Stromal cell of bone marrow (primary cell): ENCODE results near the gene FHIT.
"Not testable (repeated sequence)": the region's sequence is repeated elsewhere in the genome, so short reads cannot be mapped to it uniquely, and the experiment has no call there.

Source experiments
- DNase-seq: peaks from one replicate; pipeline ENCODE4 v3.0.0-alpha.2; 2012; ENCODE audit warnings: low read depth

The FHIT gene

DNA sequence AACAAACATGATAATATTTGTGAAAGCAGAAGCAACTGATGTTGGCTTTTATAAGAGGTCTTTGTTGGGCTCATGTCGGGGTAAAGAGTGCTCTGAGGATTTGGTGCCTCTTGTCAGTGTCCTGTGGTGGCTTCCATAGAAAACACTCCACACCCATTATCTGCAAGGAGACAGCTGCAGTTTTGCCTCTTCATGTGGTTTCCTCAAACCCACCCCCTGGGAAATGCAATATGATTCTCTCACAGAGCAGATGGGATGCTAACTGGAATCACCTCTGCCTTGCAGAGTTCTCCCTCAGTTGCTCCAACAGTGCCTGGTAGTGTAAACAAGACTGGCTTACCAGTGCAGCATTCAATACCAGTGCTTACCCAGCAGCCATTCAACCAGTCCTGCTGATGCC, 1430.0 kb downstream of the FHIT start:
- DNase-seq, result no peak

DNA sequence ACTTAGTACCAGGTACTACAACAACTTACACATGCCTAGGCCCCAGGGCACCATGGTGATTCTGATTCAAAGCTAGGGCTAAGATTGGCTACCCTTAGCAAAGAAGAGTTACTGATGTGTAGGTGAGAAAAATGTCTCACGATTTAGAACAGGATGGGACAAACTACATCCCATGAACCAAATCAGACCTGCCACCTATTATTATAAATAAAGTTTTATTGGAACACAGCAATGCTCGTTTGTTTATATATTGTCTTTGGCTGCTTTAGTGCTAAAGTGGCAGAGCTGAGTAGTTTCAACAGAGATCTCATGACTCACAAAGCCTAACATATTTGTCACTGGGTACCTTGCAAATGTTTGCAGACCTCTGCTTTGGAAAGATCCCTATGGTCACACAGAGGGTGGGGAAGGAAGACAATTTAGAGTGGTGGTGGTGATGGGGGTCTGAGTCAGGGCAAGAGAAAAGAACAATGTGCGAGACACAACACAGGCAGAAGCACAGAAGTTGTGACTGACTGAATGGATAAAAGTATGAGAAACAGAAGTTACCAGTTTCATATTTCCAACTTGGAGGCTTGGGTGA, 1430.8 kb downstream of the FHIT start:
- no peak for DNase-seq

DNA sequence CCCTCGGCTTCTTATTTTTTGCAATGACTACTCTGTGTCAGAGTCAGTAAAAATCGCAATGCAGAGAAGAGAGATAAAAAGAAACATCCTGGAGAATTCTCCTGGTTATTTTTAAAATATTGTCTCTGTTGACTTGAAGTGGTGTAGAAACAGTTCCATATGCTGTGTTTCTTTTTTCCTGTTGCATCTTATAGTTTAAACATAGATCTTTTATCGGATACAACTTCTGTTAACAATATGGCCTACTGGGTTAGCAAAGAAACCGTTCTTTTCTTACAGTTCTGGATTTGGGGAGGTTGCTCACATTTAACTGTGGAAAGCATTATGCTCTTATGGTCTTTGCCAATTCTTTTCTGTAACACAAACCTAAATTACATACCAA, 1432.3 kb downstream of the FHIT start:
- no peak for DNase-seq

DNA sequence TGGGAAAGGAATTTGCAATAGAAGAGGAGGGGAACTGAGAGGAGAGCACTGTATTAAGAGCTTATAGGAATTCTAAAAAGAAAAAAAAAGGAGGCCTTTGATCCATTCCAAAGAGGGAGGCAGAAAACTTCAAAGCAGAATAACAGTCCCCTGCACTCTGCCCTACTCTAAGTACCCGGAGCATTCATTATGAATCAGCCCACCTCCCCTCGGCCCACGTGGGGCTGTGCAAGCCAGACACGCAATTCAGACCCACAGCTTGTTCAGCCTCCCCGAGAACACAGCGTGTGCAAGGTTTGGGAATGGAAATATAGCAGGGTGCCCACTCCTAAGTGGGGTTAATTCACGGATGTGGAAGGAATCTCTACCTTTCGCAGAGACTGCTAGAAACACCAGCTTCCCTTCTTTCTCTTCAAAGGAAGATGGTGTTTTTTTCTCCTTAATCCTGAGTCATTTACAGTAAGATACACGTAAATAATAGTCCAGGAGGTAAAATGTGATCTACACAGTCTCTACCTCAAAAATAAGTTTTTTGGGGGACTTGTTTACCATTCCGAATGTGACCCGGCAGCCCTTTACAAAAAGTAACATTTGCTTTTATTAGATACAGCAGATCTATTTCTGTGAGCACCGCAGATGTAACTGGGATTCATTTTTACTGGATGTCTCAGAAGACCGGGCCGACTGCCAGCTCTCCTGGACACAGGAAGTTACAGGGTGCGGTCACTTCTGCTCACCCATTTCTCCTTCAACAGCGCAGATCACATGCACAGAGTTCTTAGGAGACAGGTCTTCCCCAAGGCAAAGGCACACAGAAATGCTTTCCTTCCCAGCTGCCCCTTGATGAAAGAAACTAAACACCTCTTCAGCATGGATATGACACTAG, 1433.0 kb downstream of the FHIT start:
- peak; percentile 78 for DNase-seq

DNA sequence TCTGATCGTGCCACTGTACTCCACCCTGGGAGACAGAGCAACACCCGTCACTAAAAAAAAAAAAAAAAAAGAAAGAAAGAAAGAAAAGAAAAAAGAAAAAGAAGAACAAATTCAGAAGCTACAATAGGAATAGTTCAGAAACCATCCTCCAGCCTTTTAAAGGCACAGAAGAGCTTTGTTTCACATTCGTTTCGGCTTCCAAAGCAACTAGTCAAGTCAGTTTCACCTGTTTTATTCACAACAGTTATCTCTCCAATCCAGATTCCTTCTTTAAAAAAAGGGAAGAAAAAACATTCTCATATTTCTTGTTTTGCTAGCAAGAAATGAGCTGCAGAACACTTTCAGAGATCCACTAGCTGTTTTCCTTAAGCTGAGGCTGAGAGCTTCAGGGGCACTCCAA, 1433.7 kb downstream of the FHIT start:
- DNase-seq, result no peak

DNA sequence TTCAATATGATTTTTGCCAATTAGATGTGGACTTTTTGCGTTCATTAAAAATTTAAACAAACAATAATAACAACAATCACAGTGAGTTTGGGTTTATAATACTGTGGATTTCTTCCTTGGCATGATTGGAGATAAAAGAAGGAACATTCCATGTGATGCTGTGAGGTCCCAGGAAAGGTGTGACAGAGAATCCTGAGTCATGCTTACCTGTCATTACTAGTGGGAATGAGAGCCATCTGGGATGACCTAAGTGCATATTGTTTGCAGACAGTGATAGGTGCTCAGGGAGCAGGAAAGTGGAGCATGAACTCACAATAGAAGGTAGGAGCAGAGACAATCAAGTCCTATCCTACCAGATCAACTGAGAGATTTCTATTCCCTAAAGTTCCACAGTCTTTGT, 1434.9 kb downstream of the FHIT start:
- DNase-seq, result no peak

DNA sequence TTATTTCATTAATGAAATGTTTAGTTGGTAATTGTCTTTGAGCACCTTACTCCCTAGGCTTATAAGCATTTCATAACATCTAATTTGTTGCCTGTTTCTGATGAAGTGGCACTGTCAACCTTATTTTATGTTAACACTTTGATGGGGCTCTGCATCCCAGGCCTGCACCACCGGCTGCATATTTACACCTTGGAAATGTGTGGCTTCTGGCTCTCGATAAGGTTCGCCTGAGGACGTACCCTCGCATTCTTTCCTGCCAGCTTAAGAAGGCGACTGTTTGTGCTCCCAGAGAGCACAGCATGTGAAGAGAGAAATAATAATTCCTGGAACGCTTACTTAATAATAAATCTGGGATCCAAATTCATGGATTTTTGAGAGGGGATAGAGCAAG, 1438.1 kb downstream of the FHIT start:
- DNase-seq, result no peak

DNA sequence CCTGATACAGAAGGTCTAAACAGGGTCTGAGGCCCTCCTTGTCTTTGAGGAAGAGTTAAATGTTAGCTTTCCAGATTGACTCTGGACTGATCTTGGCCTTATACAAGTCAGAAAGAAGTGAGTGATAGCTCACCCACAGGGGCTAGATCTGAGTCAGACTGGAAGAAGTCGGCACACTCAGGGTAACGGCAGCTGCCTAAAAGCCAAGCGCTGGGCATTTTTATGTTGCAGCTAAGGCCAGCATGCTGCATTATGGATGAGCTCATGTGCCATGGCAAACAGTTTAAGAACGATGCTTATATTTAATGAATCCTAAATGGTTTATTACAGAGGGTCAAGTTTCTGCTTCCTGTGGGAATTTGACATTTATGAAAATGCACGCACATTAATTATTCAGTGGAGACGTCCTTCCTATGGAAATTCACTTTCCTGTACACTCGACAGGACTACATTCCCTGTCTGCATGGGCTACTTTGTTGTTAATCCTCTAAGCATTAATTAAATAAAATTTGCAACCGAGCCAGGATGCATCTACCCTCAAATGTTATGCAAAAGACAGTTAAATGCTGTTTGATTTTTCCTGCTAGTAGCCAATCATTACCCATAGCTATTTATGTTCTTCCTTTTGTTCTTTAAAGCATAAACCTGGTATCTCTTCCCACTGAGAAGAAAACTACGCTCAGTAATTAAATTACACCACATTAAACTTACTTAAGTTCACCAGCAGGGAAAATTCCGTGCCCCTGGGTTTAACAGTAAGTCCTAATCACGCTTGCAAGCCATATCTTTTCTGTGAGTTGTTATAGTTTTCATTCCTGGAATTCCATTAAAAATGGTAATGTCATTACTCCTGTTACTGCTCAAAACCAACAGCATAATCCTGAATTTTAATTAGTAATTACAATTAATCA, 1438.8 kb downstream of the FHIT start:
- no peak for DNase-seq

DNA sequence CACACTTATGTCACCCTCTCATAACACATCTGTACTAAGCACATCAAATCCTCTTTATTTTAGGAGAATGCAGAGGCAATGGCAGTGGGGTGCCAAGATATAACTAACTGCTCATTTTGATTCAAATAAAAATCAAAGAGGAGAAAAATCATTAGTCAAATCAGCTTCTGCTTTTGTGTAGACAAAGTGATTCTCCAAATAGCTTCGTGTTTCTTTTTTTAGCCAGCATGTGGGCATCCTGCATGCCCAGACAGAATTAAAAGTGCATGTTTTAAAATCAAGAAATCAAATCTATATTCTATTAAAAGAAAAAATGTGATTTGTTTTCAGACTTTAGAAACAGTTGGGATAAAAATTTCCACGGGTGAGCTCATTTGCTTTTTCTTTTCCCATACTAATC, 1440.1 kb downstream of the FHIT start:
- no peak for DNase-seq

DNA sequence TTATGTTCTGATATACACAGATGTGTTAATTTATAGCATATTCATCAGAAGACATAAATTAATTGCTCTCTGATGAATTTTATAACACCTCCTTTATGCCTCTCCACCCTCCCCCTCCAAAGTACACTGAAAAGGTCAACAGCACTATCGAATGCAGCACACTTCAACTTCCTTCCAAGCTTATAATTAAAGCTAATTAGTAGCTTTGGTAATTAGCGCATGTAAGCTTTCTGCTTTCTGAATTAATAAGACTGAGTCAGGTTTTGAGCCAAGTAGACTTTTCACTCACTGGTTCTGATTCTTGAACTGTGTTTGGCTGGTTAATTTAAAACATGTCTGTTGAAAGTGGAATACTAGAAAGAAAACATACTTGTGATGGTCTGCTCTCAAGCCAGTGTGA, 1440.6 kb downstream of the FHIT start:
- no peak for DNase-seq

DNA sequence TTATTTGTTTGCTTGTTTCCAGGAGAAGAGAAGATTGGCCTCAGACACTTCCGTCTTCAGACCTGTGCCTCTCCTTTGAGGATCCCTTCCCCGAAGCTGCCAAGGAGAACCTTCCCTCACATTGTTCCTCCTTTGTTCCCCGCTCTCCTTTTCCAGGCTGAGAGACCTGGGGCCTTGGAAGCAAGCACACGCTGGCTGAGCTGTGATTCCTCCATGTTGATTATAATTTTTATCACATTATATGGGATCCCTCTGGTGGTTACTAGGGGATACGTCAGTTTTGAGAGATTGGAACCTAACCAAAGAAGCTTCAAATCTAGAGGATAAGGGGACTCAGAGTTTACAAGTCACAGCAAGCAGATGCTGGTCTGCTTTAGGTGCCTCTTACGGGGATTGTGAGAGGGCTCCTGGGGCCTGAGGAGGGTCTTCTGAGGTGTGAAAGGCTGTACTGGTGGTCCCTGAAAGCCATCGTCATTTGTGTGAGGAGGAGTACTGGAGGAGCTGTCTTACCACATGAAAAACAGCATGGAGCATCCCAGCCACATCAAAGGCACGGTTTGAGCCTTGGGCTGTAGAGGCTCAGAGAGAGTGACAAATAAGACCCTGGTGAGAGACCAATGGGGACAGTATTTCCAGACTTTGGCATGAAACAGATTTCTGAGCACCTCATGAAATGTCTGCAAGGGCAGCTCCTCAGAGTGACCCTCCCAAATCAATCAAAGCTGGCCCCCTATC, 1441.4 kb downstream of the FHIT start:
- DNase-seq, result peak; percentile 18

DNA sequence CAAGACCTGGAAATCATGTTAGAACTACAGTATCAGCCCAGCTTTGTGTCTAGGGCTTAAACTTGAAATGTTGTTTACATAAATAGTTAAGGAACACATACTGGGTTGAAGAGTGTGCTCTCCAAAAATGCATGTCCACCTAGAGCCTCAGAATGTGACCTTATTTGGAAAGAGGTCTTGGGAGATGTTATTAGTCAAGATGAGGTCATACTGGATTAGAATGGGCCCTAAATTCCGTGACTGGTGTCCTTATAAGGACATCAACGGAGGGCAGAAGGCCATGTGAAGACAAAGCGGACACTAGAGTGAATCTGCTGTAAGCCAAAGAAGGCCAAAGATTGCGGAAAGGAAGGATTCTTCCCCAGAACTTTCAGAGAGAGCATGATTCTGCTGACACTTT, 1442.2 kb downstream of the FHIT start:
- peak; percentile 14 for DNase-seq

DNA sequence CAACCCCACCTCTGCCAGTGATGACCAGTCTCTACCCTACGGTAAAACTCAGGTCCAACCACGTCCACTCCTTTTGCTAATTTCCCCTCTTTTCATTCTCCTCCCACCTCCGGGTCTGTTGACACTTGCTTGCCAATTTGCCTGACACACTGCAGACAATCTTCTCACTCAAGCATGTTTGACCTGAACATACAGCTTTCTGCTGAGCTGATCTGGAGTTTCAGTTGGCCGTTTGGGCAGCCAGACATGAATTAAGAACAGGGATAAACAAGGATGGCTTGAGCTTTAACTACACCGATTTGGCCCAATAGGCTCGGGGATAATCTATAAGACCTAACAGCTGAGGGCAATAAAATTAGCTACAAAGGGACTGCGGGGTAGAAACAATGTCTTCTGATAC, 1442.8 kb downstream of the FHIT start:
- DNase-seq, result no peak

DNA sequence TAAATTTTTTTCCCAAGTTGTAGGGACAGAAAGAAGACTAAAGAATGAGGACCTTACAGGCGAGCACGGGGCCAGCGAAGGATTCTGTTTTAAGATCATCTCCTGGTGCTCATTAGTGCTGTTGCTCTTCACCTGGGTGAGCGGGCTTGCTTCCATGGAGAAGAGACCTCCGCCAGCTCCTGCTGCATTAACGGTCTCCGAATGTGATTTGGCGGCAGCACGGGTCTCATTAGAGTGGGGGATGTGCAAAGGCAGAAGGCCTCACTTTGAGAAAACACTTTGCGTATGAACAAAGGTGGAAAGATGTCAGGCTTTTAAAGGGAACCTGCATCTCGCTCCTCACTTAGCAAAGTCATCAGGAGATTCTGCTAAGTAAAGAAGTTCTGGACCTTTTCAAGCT, 1448.0 kb downstream of the FHIT start:
- no peak for DNase-seq

DNA sequence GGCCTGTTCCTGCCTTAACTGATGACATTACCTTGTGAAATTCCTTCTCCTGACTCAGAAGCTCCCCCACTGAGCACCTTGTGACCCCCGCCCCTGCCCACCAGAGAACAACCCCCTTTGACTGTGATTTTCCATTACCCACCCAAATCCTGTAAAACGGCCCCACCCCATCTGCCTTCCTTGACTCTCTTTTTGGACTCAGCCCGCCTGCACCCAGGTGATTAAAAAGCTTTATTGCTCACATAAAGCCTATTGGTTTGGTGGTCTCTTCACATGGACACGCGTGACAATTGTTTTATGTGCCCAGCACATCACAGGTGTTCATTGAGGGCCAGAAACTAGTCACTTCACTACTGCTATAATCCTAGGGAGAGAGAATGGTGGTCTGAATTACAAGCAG, 1448.8 kb downstream of the FHIT start:
- not testable (repeated sequence) for DNase-seq

DNA sequence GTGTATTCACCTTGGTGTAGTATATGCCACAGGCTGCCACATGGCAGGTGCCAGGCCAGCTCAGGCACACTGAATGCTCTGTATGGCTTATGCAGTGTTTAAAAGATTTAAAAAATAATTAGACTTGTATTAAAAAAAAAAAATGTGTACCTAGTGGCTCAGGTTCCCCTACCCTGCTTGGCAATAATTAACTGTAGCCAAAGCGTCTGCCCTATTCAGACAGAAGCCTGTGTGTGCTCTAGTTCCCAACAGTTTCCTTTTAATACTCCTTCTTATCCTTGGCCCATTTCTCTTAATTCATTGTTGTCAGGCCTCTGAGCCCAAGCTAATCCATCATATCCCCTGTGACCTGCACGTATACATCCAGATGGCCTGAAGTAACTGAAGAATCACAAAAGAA, 1449.2 kb downstream of the FHIT start:
- no peak for DNase-seq

DNA sequence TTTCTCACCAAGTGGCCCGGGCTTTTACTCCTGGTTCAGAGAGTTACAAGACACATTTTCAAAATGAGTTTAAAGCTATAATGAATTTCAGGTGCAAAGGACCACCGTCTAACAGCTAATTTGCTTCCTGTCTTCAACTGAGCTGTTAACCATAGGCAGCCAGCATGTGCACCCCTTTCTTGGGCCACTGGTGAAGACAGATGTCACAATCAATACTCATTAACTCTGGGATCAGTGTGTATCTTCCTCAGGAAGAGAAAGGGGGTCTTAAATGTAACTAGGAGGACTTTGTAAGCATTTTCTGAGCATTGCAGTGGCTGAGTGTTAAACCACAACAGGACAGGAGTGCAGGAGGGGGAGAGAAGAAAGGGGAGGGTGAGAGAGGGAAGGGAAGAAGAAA, 1450.8 kb downstream of the FHIT start:
- no peak for DNase-seq

DNA sequence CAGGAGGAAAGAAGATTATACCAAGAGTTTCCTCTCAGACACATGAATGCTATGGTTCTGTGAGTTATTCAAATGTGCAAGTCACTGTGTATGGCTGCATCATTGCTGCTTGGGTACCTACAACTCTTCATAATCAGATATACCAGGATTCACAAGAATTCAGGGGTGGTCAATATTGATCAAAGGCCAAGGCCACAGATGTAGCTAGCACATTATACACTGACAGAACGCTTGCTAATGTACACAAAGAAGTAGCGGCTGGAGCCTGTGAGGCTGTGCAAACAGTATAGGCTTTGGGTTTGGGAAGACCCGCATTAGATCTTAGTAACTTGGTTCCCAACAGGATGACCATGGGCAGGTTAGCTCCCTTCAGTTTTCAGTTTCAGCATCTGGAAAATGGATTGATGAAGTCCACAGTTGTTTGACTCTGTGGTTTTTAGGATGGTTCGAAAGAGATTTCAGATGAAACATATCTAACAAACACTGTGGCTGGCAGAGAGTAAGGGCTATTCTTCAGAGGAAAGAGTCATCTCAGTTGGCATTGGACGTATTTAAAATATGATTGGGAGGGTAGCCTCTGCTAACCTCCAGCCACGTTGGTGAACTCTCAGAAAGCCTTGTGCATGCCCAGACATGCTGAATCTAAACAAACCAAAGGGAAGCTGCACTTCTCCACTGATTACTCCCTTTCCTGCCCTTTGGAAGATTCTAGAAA, 1452.7 kb downstream of the FHIT start:
- DNase-seq, result no peak

DNA sequence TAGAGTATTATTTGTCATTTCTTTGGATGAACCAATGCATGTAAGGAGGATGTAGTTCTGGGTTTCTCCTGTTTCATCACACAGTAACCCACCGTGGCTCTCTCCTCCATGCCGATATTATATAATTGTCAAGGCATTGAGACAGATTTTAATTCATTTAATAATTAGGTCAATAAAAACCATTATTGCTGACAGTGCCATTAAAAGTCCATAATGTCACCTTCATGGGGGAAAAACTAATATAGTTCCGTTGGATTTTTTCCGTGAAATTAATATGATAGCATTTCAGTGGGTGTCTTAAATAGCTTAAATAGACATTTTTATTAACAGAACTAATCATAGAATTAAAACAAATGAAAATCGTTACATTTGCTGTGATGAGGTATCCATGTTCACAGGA, 1453.7 kb downstream of the FHIT start:
- DNase-seq, result no peak

DNA sequence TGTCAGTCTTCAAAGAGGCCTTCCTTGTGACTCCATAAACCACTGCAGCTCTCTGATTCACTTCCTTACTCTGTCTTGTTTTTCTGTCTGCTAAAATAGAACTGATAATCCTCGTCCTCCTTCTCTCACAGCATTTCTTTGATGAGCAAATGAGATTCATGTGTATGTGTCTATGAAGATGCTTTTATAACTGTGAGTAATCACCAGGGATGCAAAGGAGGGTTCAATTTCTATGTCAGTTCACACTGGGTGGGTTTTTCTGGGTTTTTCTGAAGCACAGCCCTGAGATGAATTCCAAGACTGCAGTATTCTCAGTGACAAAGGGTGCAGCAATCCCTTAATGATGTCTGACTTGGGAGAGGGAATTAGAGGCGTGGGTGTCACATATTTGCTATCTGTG, 1454.8 kb downstream of the FHIT start:
- DNase-seq, result no peak

DNA sequence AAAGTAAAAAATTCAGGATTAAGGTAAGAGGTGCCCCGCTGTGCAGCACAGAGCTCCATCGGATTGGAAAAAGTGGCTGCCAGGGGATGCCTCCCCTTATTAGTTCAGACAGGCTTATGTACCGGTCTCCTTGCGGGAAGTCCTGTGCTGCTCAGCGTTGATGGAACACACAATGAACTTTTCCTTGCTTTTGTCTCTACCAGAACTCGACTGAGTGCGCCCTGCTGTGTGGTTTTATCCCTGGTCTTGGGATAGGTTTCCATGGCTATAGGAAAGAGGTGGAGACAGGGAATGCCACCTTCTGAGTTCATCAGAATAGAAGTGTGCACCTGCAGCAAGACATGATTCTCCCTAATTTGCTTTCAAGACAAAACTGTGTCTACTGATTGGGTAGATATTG, 1455.5 kb downstream of the FHIT start:
- DNase-seq, result no peak

DNA sequence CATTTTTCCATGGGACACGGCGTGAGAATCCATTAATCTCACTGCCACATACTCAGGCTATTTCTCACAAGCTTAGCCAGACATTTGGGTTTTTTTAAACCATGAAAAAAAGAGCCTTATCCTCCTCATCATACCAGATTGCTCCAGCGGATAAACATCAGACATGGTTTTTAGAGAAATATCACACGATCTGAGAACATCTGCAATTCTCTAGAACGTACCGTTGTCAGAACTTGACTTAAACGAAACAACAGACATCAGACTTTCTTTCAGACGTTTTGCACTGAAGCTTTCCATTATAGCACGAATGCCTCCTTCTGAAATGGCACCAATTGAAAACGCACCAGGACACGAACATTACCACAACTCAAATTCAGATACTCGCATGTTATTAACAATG, 1457.3 kb downstream of the FHIT start:
- DNase-seq, result no peak
